ENCODE measurements around the gene GAGE2A.
A peak's percentile ranks its signal among the peaks of the same experiment; 100 is the strongest.
"Not testable (repeated sequence)": the region's sequence is repeated elsewhere in the genome, so short reads cannot be mapped to it uniquely, and the experiment has no call there.

Gene GAGE2A

GRCh38 chrX:49589196-49589595 is at the start of gene GAGE2A:
Gene GAGE2A, plus strand, starts transcription at chrX:49589496. Its CDS starts 1,155 bp downstream, at chrX:49590651.
- DNase-seq (ENCODE audit: low spot score) = not testable (repeated sequence)

GRCh38 chrX:49541433-49541832 is 47.9 kb upstream of the GAGE2A start, which contains the start of gene GAGE12D:
Gene GAGE12D, plus strand, starts transcription at chrX:49541733. Its CDS starts 1,155 bp downstream, at chrX:49542888.
- not testable (repeated sequence) for DNase-seq (ENCODE audit: low spot score)

- not testable (repeated sequence) for DNase-seq (ENCODE audit: low spot score)
Measured at GRCh38 chrX:49550989-49551388, 38.3 kb upstream of the GAGE2A start, which contains the start of gene GAGE12E. Gene GAGE12E, plus strand, starts transcription at chrX:49551289. Its CDS starts 1,155 bp downstream, at chrX:49552444.

DNA sequence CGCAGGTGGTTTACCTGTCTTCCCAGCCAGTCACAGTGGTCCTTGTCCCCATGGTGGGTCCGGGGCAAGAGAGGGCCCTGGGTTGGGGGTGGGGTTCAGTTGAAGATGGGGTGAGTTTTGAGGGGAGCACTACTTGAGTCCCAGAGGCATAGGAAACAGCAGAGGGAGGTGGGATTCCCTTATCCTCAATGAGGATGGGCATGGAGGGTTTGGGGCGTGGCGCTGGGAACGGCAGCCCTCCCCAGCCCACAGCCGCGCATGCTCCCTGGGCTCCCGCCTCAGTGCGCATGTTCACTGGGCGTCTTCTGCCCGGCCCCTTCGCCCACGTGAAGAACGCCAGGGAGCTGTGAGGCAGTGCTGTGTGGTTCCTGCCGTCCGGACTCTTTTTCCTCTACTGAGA is 28.8 kb upstream of the GAGE2A start, which contains the start of gene GAGE12F:
Gene GAGE12F, plus strand, starts transcription at position 301 of the 400 bp plus-strand sequence. CDS start 1,155 bp downstream, outside the sequence.
- not testable (repeated sequence) for DNase-seq (ENCODE audit: low spot score)

GRCh38 chrX:49568728-49569127 is 20.6 kb upstream of the GAGE2A start:
- not testable (repeated sequence) for DNase-seq (ENCODE audit: low spot score)

DNA sequence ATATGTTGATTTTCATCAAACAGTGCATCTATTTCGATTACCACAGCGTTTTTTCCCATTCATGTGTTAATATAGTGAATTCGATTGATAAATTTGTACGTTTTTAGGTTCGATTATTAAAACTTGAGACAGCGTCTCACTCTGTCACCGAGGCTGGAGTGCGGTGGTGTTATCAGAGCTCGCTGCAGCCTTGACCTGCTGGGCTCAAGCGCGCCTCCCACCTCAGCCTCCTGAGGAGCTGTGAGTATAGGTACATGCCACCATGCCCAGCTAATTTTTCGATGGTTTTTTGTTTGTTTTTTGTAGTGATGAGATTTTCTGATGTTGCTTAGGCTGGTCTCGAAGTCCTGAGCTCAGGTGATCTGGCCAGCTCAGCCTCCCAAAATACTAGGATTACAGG is 20.1 kb upstream of the GAGE2A start:
- not testable (repeated sequence) for DNase-seq (ENCODE audit: low spot score)

- not testable (repeated sequence) for DNase-seq (ENCODE audit: low spot score)
Measured at GRCh38 chrX:49570100-49570499, 19.2 kb upstream of the GAGE2A start, which contains the start of gene GAGE12G. Gene GAGE12G, plus strand, starts transcription at chrX:49570400. Its CDS starts 1,155 bp downstream, at chrX:49571555.

GRCh38 chrX:49579649-49580048 is 9.6 kb upstream of the GAGE2A start, which contains the start of gene GAGE12H:
Gene GAGE12H, plus strand, starts transcription at chrX:49579949. Its CDS starts 1,155 bp downstream, at chrX:49581104.
- not testable (repeated sequence) for DNase-seq (ENCODE audit: low spot score)

- DNase-seq (ENCODE audit: low spot score) = not testable (repeated sequence)
Measured at GRCh38 chrX:49589769-49590478, 628 bp downstream of the GAGE2A start.

DNA sequence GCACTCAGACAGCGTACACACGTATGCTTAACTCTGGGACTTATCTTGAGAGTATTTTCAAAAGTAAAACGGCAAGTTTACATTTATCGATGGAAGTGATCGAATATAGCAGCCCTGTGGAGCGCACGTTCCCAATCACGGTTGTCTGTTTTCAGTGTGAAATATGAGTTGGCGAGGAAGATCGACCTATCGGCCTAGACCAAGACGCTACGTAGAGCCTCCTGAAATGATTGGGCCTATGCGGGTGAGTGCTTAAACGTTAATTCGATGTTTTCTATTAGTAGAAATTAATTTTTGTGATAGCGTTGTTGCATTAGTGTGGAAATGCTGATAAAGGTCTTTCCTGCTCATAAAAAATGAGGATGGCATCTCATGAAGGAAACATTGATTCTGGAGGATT is 1.2 kb downstream of the GAGE2A start:
- DNase-seq (ENCODE audit: low spot score) = not testable (repeated sequence)

DNA sequence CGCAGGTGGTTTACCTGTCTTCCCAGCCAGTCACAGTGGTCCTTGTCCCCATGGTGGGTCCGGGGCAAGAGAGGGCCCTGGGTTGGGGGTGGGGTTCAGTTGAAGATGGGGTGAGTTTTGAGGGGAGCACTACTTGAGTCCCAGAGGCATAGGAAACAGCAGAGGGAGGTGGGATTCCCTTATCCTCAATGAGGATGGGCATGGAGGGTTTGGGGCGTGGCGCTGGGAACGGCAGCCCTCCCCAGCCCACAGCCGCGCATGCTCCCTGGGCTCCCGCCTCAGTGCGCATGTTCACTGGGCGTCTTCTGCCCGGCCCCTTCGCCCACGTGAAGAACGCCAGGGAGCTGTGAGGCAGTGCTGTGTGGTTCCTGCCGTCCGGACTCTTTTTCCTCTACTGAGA is 9.4 kb downstream of the GAGE2A start, which contains the start of gene GAGE1:
Gene GAGE1, plus strand, starts transcription at position 301 of the 400 bp plus-strand sequence. CDS start 1,155 bp downstream, outside the sequence.
- not testable (repeated sequence) for DNase-seq (ENCODE audit: low spot score)

DNA sequence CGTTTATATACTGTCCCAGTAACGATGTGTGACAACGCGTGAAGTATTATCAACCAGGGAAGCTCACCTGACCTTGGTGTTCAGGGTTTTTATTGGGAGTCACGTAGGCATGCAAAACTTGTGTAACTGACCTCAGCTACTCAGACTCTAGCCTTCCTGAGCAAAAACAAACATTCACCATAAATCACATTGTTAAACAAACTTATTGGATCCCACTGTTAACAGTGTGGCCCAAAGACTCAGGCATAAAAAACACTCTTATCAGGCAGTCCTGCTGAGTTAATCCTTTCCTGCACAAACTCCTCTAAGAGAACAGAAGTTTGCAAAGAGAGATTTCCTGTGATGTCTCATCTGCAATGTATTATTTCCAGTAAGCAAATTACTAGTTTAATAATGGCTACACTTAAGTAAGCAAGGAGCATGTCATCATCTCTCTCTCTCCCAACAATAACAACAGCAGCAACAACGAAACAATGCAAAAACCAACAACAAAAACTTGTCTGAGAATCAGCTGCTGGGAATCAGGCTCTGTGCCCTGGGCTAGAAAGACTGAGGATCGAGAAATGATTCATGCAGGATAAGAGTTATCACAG is 21.5 kb downstream of the GAGE2A start:
- peak; percentile 28 for DNase-seq (ENCODE audit: low spot score)

- no peak for DNase-seq (ENCODE audit: low spot score)
Measured at GRCh38 chrX:49618574-49618973, 29.3 kb downstream of the GAGE2A start.

DNA sequence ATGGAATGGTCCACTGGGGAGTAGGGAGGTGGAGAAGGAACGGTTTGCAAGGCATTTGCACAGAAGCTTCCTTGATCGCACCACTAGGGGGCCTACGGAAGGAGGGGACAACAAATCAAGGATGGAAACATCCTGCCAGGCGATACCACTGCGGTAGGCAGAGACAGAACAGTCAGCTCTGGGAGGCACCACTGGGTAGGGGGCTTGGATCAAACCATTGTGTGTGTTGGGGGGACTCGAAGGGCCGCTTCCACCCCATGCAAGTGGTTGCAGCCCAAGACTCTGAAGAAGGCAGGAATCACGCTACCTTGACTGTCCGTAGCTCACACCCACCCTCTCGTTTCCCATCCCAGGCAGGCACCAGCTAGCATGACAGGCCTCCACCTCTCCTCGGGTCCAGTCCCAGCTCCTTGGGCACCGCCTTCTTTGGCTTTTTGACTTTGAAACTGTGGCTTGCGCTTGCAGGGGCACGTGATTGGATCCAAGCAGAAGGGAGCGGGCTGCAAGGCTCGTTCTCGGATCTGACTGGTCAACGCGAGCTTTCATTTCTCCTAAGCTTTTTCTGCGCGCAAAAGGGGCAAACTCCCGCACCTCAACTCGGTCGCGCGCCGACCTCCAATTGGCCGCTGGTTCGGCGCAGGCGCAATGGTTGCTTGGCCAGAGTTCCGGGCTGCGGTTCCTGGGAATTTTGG is 37.9 kb downstream of the GAGE2A start:
- peak; percentile 42 for DNase-seq (ENCODE audit: low spot score)

DNA sequence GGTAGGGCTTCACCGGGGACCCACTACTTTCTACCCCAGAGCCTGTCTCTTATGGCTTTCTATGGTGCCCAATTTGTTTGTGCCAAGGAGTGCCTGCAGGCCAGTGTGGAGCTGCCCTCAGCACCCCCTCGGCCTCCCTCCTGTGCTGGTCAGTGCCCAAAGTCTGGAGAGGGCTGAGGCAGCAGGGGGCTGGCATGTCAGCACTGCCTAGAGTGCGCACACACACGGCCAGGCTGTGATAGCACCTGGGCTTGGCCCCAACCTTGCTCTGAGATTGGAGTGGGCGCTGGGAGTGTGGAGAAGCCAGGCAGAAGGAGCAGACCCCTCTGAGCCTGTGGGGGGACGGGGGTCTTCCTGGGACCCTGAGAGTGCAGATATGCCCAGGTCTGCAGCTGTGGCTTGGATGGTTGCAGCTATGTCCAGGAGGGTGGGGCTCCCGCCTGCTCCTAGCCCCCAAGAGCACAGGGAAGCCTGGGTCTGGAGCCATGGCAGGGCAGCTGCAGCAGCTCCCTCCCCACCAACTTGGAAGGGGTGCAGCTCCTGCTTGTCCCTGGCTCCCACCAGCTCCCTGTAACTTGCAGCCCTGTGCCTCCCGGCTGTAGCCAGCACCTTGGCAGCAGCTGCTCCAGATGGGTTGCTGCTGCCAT is 55.8 kb downstream of the GAGE2A start:
- no peak for DNase-seq (ENCODE audit: low spot score)
